ENCODE data around the gene DPF3.

GRCh38 chr14:72781561-72782508, 112.1 kb downstream of the DPF3 start:
- no peak for TF ChIP-seq CTCF (IDR thresholded peaks at IDR 0.05)
- no peak for TF ChIP-seq POLR2A (IDR thresholded peaks at IDR 0.05)

All from heart left ventricle (tissue), 13 donors.